Measurements from ENCODE around the gene CDC42.

DNA sequence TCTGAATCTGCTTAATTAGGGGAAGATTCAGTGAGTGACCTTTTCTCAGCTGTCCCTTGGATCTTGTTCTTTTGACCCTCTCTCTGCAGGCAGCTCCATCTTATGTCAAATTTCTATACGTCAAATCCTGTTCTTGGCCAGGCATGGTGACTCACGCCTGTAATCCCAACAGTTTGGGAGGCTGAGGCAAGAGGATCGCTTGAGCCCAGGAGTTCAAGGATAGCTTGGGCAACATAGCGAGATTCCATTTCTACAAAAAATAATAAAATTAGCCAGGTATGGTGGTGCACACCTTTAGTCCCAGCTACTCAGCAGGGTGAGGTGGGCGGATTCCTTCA lies 12.3 kb upstream of the CDC42 start:
- TF ChIP-seq, protein P1, sequence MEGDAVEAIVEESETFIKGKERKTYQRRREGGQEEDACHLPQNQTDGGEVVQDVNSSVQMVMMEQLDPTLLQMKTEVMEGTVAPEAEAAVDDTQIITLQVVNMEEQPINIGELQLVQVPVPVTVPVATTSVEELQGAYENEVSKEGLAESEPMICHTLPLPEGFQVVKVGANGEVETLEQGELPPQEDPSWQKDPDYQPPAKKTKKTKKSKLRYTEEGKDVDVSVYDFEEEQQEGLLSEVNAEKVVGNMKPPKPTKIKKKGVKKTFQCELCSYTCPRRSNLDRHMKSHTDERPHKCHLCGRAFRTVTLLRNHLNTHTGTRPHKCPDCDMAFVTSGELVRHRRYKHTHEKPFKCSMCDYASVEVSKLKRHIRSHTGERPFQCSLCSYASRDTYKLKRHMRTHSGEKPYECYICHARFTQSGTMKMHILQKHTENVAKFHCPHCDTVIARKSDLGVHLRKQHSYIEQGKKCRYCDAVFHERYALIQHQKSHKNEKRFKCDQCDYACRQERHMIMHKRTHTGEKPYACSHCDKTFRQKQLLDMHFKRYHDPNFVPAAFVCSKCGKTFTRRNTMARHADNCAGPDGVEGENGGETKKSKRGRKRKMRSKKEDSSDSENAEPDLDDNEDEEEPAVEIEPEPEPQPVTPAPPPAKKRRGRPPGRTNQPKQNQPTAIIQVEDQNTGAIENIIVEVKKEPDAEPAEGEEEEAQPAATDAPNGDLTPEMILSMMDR (IDR thresholded peaks at IDR 0.05) = no peak
- no peak for TF ChIP-seq POLR2AphosphoS5 (IDR thresholded peaks at IDR 0.05)
- no peak for TF ChIP-seq POLR2A (IDR thresholded peaks at IDR 0.05)
